ENCODE data around the gene ZNF608. TPM values are rescaled to one million over a fixed set of nuclear protein-coding genes. Genes with fewer than 3 reads are reported as not detected.

ZNF608 gene
- total and polyA plus RNA-seq, 4 donors, result 1.4 to 7.6 (median 3.2) TPM

GRCh38 chr5:124755041-124755440 is 8.6 kb upstream of the ZNF608 start:
- no peak for DNase-seq (ENCODE audit: low spot score)
- 92% methylated on average over 2 of the region's 2 CpGs for WGBS
- no peaks in the 10 kb centered on the region for H3K27me3 ChIP-seq (ENCODE audit: control insufficient read depth in 4 of 4, insufficient read depth in 4 of 4, low read length in 3 of 4)
- H3K36me3 ChIP-seq (ENCODE audit: control insufficient read depth in 4 of 4, insufficient read depth in 3 of 4, low read depth in 1 of 4, low read length in 3 of 4), result no peaks in the 10 kb centered on the region
- no peaks in the 10 kb centered on the region for H3K9me3 ChIP-seq (ENCODE audit: control insufficient read depth in 4 of 4, low read length in 3 of 4)
- H3K27ac ChIP-seq (ENCODE audit: low read depth in 1 of 2, low read length in 2 of 2), result no peak overlapping the region
- H3K4me1 ChIP-seq (ENCODE audit: control insufficient read depth in 4 of 4, insufficient read depth in 4 of 4, low read length in 3 of 4), result no peaks in the 10 kb centered on the region
- no peak overlapping the region for H3K4me3 ChIP-seq (ENCODE audit: low read depth in 1 of 3, low read length in 3 of 3)
- no peak overlapping the region for H3K9ac ChIP-seq (ENCODE audit: low read depth in 1 of 2, low read length in 2 of 2)
- TF ChIP-seq MAX (IDR thresholded peaks at IDR 0.05) (no peak), RAD21 (IDR thresholded peaks at IDR 0.05) (no peak), REST (IDR thresholded peaks at IDR 0.05) (no peak), HNF4G (IDR thresholded peaks at IDR 0.05) (no peak), NR2F2 (IDR thresholded peaks at IDR 0.05) (no peak), FOXA1 (IDR thresholded peaks at IDR 0.05) (no peak), EGR1 (IDR thresholded peaks at IDR 0.05; ENCODE audit: low read depth in 2 of 2) (no peak), CTCF (IDR thresholded peaks at IDR 0.05; ENCODE audit: low read depth, low read length, missing input control) (no peak), ATF3 (IDR thresholded peaks at IDR 0.05) (no peak), HNF4A (conservative IDR thresholded peaks at IDR 0.05) (no peak), TAF1 (conservative IDR thresholded peaks at IDR 0.05) (no peak), RXRA (IDR thresholded peaks at IDR 0.05) (no peak), GABPA (IDR thresholded peaks at IDR 0.05 in 1 of 2, conservative IDR thresholded peaks at IDR 0.05 in 1 of 2) (no peak), FOXA2 (IDR thresholded peaks at IDR 0.05) (no peak), ZBTB33 (IDR thresholded peaks at IDR 0.05) (no peak), JUND (IDR thresholded peaks at IDR 0.05) (no peak), SP1 (IDR thresholded peaks at IDR 0.05) (no peak), YY1 (IDR thresholded peaks at IDR 0.05) (no peak)

Measured in liver (tissue), 9 donors.